Panc1 (cell line): ENCODE measurements around the gene CALHM6. TPM values are rescaled to one million over a fixed set of nuclear protein-coding genes. Genes with fewer than 3 reads are reported as not detected.

Experiments
- ATAC-seq: fragments of 200-7000 bp; cut with Tn5 transposase; 2 replicates; pipeline ENCODE4 v1.9.1; 2020; ENCODE audit warnings: mild to moderate bottlenecking, moderate library complexity
- BruUV-seq: library from RNA; stranded (reverse); fragments of 400-500 nt; replicated peaks from 2 replicates; lab custom pipeline; 2021; lab: Mats Ljungman, UMichigan
- CTCF ChIA-PET: fragments of 300-600 bp; sonication (Branson Sonifier 250); formaldehyde crosslinking; loops from one replicate; lab custom pipeline; 2022; ENCODE audit warnings: antibody characterized with exemption; lab: Charles Lee
- POLR2A ChIA-PET: fragments of 300-600 bp; sonication (Branson Sonifier 250); formaldehyde crosslinking; loops from one replicate; lab custom pipeline; 2022; ENCODE audit warnings: antibody characterized with exemption; lab: Charles Lee
- DNase-seq: peaks from one replicate; pipeline ENCODE4 v3.0.0-alpha.2; 2010; ENCODE audit warnings: low read depth, low spot score
- H3K27ac ChIP-seq: 2 replicates; pipeline ENCODE4 v1.5.1; 2011; ENCODE audit warnings: mild to moderate bottlenecking, low read length, inconsistent platforms
- H3K27me3 ChIP-seq: fragments of 200-500 bp; sonication (Bioruptor generic); 2 replicates; pipeline ENCODE4 v1.6.0; 2014; ENCODE audit warnings: low read length, inconsistent platforms; ENCODE audit not compliant: control insufficient read depth, insufficient read depth
- H3K36me3 ChIP-seq: fragments of 200-500 bp; sonication (Bioruptor generic); 2 replicates; pipeline ENCODE4 v1.5.1; 2014; ENCODE audit warnings: inconsistent platforms, mild to moderate bottlenecking, low read length, moderate library complexity; ENCODE audit not compliant: control insufficient read depth, insufficient read depth
- H3K4me1 ChIP-seq: 2 replicates; pipeline ENCODE4 v1.5.1; 2011; ENCODE audit warnings: inconsistent platforms, mild to moderate bottlenecking, low read length, moderate library complexity; ENCODE audit not compliant: control insufficient read depth, insufficient read depth
- H3K4me3 ChIP-seq, 2 experiments: 2 replicates each; pipeline ENCODE4 v1.5.1; 2011 to 2012; ENCODE audit warnings: low read depth in 2 of 2, low read length in 2 of 2, mild to moderate bottlenecking in 2 of 2, inconsistent platforms in 1 of 2, moderate library complexity in 1 of 2
- H3K9me3 ChIP-seq: fragments of 200-500 bp; sonication (Bioruptor generic); 2 replicates; pipeline ENCODE4 v1.5.1; 2014; ENCODE audit warnings: low read depth, mild to moderate bottlenecking, inconsistent platforms, low read length, moderate library complexity; ENCODE audit not compliant: control insufficient read depth, insufficient read depth
- POLR2AphosphoS5 ChIP-seq: IDR thresholded peaks from 2 replicates; pipeline ENCODE4 v1.6.1; 2012; ENCODE audit warnings: mild to moderate bottlenecking, low read depth, low read length, moderate library complexity
- SIN3A ChIP-seq: IDR thresholded peaks from 2 replicates; pipeline ENCODE4 v1.6.1; 2012; ENCODE audit warnings: low read depth, mild to moderate bottlenecking, low read length, moderate library complexity, borderline replicate concordance; ENCODE audit not compliant: insufficient read depth
- TCF7L2 ChIP-seq: IDR thresholded peaks from 2 replicates; pipeline ENCODE4 v1.6.1; 2011; ENCODE audit warnings: mild to moderate bottlenecking, low read depth, low read length, inconsistent platforms
- in situ Hi-C: cut with HindIII; loops from 2 replicates; pipeline ENCODE4 v1.10.0; 2016; ENCODE audit warnings: low sequenced_read_pairs, low pct_unique_long_range_greater_than_20kb
- intact Hi-C: fragments of 100-400 bp; cut with micrococcal nuclease; formaldehyde crosslinking; loops from one replicate; pipeline ENCODE4 v1.10.0; 2022; ENCODE audit not compliant: unreplicated experiment
- total RNA-seq: library from RNA; stranded (reverse); gene quantifications from one replicate; pipeline ENCODE4 v1.2.1, GENCODE V29; 2021; ENCODE audit not compliant: unreplicated experiment
- TF ChIP-seq, protein P1 (sequence below): fragments of 450-650 bp; IDR thresholded peaks from 2 replicates; pipeline ENCODE4 v1.5.1; 2017; ENCODE audit warnings: mild to moderate bottlenecking
- TF ChIP-seq, protein P2 (sequence below), 2 experiments: IDR thresholded peaks; 2 replicates each; pipeline ENCODE4 v1.6.1; 2011 to 2012; ENCODE audit warnings: low read depth in 2 of 2, control low read depth in 1 of 2, low read length in 1 of 2, mild to moderate bottlenecking in 1 of 2, moderate library complexity in 1 of 2; ENCODE audit not compliant: insufficient read depth in 1 of 2

CALHM6 gene
- total RNA-seq, 1 experiment from 2014 or later, result not detected

DNA sequence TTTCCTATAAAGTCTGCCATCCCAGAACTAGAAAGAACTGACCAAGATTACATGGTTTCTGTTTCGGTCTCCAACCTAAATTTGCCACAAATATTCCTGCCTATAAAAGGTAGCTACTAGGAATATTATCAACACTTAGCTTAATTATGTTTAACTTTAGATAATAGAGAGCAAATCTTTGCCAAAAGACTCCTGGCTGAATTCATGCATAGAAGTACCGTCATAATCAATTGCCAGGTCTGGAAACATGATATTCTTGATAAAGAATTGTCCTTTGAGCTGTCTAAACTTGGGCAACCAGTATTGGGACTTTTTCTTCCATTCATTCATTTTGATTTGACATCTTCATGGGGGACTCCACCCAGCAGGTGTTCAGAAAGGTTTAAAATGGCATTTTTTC lies 22.4 kb downstream of the CALHM6 start:
- CTCF ChIA-PET, result no interaction called here
- in situ Hi-C loops, result no loop called here
- intact Hi-C loops, result no loop called here
- H3K27me3 ChIP-seq, result peaks cover 7% of the 10 kb centered on the region
- H3K4me3 ChIP-seq, result no peak overlapping the region
- no peaks in the 10 kb centered on the region for H3K36me3 ChIP-seq
- TF ChIP-seq, protein P1, sequence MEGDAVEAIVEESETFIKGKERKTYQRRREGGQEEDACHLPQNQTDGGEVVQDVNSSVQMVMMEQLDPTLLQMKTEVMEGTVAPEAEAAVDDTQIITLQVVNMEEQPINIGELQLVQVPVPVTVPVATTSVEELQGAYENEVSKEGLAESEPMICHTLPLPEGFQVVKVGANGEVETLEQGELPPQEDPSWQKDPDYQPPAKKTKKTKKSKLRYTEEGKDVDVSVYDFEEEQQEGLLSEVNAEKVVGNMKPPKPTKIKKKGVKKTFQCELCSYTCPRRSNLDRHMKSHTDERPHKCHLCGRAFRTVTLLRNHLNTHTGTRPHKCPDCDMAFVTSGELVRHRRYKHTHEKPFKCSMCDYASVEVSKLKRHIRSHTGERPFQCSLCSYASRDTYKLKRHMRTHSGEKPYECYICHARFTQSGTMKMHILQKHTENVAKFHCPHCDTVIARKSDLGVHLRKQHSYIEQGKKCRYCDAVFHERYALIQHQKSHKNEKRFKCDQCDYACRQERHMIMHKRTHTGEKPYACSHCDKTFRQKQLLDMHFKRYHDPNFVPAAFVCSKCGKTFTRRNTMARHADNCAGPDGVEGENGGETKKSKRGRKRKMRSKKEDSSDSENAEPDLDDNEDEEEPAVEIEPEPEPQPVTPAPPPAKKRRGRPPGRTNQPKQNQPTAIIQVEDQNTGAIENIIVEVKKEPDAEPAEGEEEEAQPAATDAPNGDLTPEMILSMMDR, result no peak
- TF ChIP-seq POLR2AphosphoS5 (no peak), TCF7L2 (no peak), SIN3A (no peak)
- TF ChIP-seq, protein P2, sequence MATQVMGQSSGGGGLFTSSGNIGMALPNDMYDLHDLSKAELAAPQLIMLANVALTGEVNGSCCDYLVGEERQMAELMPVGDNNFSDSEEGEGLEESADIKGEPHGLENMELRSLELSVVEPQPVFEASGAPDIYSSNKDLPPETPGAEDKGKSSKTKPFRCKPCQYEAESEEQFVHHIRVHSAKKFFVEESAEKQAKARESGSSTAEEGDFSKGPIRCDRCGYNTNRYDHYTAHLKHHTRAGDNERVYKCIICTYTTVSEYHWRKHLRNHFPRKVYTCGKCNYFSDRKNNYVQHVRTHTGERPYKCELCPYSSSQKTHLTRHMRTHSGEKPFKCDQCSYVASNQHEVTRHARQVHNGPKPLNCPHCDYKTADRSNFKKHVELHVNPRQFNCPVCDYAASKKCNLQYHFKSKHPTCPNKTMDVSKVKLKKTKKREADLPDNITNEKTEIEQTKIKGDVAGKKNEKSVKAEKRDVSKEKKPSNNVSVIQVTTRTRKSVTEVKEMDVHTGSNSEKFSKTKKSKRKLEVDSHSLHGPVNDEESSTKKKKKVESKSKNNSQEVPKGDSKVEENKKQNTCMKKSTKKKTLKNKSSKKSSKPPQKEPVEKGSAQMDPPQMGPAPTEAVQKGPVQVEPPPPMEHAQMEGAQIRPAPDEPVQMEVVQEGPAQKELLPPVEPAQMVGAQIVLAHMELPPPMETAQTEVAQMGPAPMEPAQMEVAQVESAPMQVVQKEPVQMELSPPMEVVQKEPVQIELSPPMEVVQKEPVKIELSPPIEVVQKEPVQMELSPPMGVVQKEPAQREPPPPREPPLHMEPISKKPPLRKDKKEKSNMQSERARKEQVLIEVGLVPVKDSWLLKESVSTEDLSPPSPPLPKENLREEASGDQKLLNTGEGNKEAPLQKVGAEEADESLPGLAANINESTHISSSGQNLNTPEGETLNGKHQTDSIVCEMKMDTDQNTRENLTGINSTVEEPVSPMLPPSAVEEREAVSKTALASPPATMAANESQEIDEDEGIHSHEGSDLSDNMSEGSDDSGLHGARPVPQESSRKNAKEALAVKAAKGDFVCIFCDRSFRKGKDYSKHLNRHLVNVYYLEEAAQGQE (IDR thresholded peaks at IDR 0.05; ENCODE audit: insufficient read depth in 1 of 2, low read depth in 2 of 2, low read length in 1 of 2), result no peak
- no peaks in the 10 kb centered on the region for H3K4me1 ChIP-seq
- POLR2A ChIA-PET, result no interaction called here
- no peak for DNase-seq
- BruUV-seq, result no TSS peak
- no peak overlapping the region for H3K27ac ChIP-seq
- no peak for ATAC-seq
- H3K9me3 ChIP-seq, result no peaks in the 10 kb centered on the region

DNA sequence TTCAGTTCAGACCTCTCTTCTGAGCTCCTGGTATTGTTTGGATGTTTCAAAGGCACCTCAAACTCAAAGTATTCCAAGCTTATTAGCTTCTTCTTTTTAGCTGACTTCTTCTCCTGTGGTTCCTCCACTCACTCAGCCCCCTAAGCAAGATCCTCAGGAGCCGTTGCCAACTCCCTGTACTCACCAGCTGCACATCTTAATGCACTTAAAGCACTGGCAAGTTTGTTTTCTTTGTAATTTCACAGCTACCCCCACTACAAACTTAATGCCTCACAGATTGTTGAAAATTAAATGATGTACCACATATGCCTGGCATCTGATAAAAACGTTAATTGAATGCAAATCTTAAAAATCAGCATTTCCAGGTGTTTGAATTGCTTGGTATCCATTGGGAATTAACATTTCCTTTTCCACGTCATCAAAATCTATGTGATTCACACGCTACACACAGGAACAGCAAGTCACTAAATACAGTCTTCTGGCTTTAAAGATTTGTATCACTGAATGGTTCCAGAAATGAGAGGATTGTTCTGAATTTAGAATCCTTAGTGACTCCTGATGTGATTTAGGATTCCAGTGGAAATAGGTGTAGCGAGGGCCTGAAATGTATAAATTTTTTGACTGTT lies 24.5 kb downstream of the CALHM6 start:
- H3K27me3 ChIP-seq, result peaks cover 7% of the 10 kb centered on the region
- in situ Hi-C loops (no loop called here), intact Hi-C loops (no loop called here)
- CTCF ChIA-PET, result no interaction called here
- no peak overlapping the region for H3K4me3 ChIP-seq
- DNase-seq, result no peak
- BruUV-seq, result no TSS peak
- POLR2A ChIA-PET, result no interaction called here
- H3K27ac ChIP-seq, result no peak overlapping the region
- TF ChIP-seq POLR2AphosphoS5, result no peak
- TF ChIP-seq, protein P2 (IDR thresholded peaks at IDR 0.05; ENCODE audit: insufficient read depth in 1 of 2, low read depth in 2 of 2, low read length in 1 of 2), result no peak
- no peak for TF ChIP-seq SIN3A
- TF ChIP-seq TCF7L2, result no peak
- TF ChIP-seq, protein P1, result no peak
- no peak for ATAC-seq
- H3K36me3 ChIP-seq, result no peaks in the 10 kb centered on the region
- H3K4me1 ChIP-seq, result no peaks in the 10 kb centered on the region
- H3K9me3 ChIP-seq, result no peaks in the 10 kb centered on the region
